Measurements from ENCODE around the gene PDRG1.
"Not testable (repeated sequence)": the region's sequence is repeated elsewhere in the genome, so short reads cannot be mapped to it uniquely, and the experiment has no call there.

Gene PDRG1

DNA sequence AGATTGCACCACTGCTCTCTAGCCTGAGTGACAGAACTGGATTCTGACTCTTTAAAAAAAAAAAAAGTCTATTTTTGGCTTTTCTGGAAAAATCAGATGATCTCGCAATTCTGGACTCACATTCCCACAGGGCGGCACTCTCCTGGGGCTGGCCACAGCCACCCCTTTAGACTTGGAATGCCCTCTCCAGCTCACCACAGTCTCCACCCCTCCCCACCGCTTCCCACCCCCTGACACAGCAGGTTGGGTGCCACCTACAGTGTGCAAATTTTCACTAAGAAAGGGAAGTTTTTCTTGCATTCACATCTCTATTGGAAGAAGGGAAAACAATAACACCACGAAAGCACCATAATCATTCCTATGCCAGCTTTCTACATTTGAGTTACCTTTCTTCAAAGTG lies 15.4 kb downstream of the PDRG1 start:
- DNase-seq (ENCODE audit: low read depth): no peak
- TF ChIP-seq, protein P1, sequence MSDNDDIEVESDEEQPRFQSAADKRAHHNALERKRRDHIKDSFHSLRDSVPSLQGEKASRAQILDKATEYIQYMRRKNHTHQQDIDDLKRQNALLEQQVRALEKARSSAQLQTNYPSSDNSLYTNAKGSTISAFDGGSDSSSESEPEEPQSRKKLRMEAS (IDR thresholded peaks at IDR 0.05; ENCODE audit: low read depth, low read length): no peak
- TF ChIP-seq, protein P2, sequence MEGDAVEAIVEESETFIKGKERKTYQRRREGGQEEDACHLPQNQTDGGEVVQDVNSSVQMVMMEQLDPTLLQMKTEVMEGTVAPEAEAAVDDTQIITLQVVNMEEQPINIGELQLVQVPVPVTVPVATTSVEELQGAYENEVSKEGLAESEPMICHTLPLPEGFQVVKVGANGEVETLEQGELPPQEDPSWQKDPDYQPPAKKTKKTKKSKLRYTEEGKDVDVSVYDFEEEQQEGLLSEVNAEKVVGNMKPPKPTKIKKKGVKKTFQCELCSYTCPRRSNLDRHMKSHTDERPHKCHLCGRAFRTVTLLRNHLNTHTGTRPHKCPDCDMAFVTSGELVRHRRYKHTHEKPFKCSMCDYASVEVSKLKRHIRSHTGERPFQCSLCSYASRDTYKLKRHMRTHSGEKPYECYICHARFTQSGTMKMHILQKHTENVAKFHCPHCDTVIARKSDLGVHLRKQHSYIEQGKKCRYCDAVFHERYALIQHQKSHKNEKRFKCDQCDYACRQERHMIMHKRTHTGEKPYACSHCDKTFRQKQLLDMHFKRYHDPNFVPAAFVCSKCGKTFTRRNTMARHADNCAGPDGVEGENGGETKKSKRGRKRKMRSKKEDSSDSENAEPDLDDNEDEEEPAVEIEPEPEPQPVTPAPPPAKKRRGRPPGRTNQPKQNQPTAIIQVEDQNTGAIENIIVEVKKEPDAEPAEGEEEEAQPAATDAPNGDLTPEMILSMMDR (IDR thresholded peaks at IDR 0.05; ENCODE audit: low read depth, low read length): no peak
- TF ChIP-seq POLR2A (IDR thresholded peaks at IDR 0.05; ENCODE audit: extremely low read depth, insufficient read length): no peak
- TF ChIP-seq MYC (IDR thresholded peaks at IDR 0.05; ENCODE audit: low read depth, low read length): no peak
- no peak overlapping the region for H3K4me3 ChIP-seq (ENCODE audit: low read depth, low read length)

DNA sequence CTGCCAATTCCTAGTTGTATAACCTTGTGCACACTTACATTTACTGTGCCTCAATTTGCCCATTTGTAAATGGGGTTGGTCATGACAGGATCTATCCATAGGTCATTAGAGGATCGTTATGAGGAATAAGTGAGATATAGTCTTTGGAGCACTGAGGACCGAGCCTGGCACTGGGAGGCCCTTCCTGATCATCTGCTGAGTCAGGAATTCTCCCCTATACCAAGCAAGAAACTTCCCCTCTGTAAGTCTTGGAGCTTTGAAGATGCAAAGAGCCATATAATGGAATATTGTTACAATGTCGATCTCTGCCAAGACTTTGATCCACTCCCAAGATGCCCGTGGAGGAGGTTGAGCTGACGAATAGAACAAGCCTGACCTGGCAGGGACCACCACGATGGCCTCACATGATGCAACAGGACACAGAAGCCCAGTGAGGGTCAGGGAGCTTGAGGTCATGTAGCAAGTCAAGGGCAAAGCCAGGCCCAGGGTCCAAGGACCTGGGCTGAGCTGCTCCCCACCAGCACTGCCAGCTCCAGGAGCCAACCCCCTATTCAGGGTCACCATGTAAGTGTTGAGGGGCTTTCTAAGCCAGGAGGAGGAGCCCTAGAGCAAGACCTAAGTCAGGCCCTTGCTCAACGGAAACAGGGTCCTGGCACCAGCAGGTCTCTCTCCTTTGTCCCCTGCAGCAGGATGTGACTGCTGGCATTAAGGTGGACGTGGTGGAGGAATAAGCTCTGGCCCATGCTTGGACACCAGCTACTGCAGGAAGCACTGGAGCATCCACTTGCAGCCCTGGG lies 16.7 kb downstream of the PDRG1 start:
- peak; percentile 32 for DNase-seq (ENCODE audit: low read depth)
- no peak for TF ChIP-seq MYC (IDR thresholded peaks at IDR 0.05; ENCODE audit: low read depth, low read length)
- TF ChIP-seq, protein P2 (IDR thresholded peaks at IDR 0.05; ENCODE audit: low read depth, low read length): peak; percentile 40

DNA sequence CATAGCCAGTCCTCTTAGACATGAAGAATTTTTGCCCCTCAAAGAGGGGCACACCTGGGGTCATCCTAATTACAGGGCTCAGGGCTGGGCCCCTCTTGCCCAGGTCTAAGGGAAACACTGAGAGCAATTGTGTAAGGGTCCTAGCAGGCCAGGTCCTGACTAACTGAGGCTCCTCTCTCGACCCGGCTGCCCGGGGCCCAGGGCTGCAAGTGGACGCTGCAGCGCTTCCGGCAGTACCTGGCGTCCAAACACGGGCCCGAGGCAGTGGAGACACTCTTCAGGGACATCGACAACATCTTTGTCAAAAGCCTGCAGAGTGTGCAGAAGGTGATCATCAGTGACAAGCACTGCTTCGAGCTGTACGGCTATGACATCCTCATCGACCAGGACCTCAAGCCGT lies 17.4 kb downstream of the PDRG1 start:
- TF ChIP-seq POLR2A (IDR thresholded peaks at IDR 0.05; ENCODE audit: extremely low read depth, insufficient read length) (no peak), MYC (IDR thresholded peaks at IDR 0.05; ENCODE audit: low read depth, low read length) (no peak)
- TF ChIP-seq, protein P1 (IDR thresholded peaks at IDR 0.05; ENCODE audit: low read depth, low read length): no peak
- TF ChIP-seq, protein P2 (IDR thresholded peaks at IDR 0.05; ENCODE audit: low read depth, low read length): no peak
- no peak for DNase-seq (ENCODE audit: low read depth)
- no peak overlapping the region for H3K4me3 ChIP-seq (ENCODE audit: low read depth, low read length)

More for the DNA sequence above, 16.7 kb downstream of the PDRG1 start:
- no peak overlapping the region for H3K4me3 ChIP-seq (ENCODE audit: low read depth, low read length)

DNA sequence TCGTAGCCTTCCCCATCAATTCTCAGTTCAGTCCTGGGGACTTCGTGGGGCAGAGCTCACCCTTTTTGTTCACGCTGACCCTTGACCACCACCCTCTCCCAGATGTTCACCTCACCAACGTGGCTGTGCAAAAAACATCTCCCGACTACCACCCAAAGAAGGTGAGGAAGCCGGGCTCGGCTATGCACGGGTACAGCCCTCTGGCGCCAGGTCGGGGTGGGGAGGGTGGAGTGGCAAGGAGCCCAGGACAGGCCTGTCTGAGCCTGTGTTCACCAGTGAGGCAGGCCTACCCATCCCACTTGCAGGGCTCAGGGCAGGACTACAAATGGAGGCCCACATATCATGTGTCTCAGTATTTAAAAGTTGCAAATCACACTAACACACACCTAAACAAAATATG lies 18.1 kb downstream of the PDRG1 start:
- no peak for DNase-seq (ENCODE audit: low read depth)
- H3K4me3 ChIP-seq (ENCODE audit: low read depth, low read length): no peak overlapping the region
- TF ChIP-seq POLR2A (IDR thresholded peaks at IDR 0.05; ENCODE audit: extremely low read depth, insufficient read length): no peak
- TF ChIP-seq, protein P2 (IDR thresholded peaks at IDR 0.05; ENCODE audit: low read depth, low read length): no peak
- TF ChIP-seq MYC (IDR thresholded peaks at IDR 0.05; ENCODE audit: low read depth, low read length): no peak
- TF ChIP-seq, protein P1 (IDR thresholded peaks at IDR 0.05; ENCODE audit: low read depth, low read length): no peak

DNA sequence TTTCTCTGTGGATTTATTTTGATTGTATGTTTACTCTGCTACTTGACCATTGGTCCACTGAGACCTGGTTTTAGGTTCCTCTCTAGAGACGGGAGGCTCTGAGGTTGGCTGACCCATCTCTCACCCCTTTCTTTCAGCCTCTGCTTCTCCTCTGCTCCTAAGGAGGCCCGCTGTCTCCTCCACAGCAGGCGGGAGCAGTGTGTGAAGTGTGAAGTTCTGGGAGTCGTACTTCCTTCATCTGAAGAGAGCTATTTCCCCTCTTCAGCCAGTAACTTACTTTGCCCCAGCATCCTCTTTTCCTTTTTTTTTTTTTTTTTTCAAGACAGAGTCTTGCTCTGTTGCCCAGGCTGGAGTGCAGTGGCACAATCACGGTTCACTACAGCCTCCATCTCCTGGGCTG lies 21.1 kb downstream of the PDRG1 start:
- DNase-seq (ENCODE audit: low read depth): no peak
- H3K4me3 ChIP-seq (ENCODE audit: low read depth, low read length): no peak overlapping the region
- TF ChIP-seq MYC (IDR thresholded peaks at IDR 0.05; ENCODE audit: low read depth, low read length) (no peak), POLR2A (IDR thresholded peaks at IDR 0.05; ENCODE audit: extremely low read depth, insufficient read length) (no peak)
- TF ChIP-seq, protein P2 (IDR thresholded peaks at IDR 0.05; ENCODE audit: low read depth, low read length): no peak
- TF ChIP-seq, protein P1 (IDR thresholded peaks at IDR 0.05; ENCODE audit: low read depth, low read length): no peak

DNA sequence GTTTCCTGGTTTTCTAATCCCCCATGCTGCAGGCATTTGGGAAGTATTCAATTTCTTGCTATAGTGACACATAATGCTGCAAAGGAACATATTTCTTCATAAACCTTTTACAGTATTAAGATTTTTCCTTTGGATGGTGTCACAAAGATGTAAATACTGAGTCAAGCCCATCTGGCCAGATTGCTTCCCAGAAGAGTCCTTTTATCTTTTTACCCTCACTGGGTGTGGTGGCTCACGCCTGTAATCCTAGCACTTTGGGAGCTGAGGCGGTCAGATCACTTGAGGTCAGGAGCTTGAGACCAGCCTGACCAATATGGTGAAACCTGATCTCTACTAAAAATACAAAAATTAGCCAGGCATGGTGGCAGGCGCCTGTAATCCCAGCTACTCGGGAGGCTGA lies 22.2 kb downstream of the PDRG1 start:
- not testable (repeated sequence) for DNase-seq (ENCODE audit: low read depth); H3K4me3 ChIP-seq (ENCODE audit: low read depth, low read length)
